ENCODE measurements around the gene EPX. TPM values are rescaled to one million over a fixed set of nuclear protein-coding genes. Genes with fewer than 3 reads are reported as not detected.
A peak's percentile ranks its signal among the peaks of the same experiment; 100 is the strongest.

Gene EPX
- polyA plus RNA-seq, 3 donors = not detected

DNA sequence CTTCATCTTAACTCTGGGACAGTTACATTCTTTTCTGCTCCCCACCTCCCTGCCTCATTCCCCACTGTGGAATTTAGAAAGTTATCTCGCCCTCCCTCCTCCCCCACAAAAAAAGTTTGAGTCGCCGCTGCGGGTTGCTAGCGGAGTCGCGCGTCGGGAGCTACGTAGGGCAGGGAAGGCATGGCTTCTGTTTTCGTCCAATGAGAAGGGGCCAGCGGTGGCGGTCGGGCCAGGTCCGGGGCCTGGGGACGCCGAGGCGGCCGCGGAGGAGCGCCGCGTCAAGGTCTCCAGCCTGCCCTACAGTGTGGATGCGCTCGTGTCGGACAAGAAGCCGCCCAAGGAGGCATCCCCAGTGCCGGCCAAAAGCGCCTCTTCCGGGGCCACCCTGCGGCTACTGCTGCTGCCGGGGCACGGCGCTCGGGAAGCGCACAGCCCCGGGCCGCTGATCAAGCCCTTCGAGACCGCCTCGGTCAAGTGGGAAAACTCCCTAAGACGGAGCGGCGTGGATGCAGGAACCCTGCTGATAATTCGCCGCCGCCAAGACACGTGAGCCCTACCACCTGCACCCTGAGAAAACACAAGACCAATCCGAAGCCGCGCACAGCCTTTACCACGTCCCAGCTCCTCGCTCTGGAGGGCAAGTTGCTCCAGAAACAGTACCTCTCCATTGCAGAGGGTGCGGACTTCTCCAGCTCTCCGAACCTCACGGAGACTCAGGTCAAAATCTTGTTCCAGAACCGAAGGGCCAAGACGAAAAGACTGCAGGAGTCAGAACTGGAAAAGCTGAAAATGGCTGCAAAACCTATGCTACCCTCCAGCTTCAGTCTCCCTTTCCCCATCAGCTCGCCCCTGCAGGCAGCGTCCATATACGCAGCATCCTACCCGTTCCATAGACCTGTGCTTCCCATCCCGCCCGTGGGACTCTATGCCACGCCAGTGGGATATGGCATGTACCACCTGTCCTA is 35.4 kb upstream of the EPX start:
- H3K79me2 ChIP-seq (ENCODE audit: insufficient read depth, low read length) = no peaks in the 10 kb centered on the region
- H3K9me3 Mint-ChIP-seq = peaks cover 0 to 3% (median 1%) of the 10 kb centered on the region in 7 donors
- DNase-seq = peak; percentile 14 to 25 (median 24)
- peaks cover 19 to 31% of the 10 kb centered on the region in 2 donors for H3K4me1 ChIP-seq (ENCODE audit: control insufficient read depth in 1 of 2, insufficient read depth in 2 of 2, low read length in 2 of 2)
- H3K4me3 Mint-ChIP-seq = peak overlapping the region; percentile 88 to 99
- H2AFZ ChIP-seq (ENCODE audit: insufficient read depth, low read depth, low read length, poor library complexity, severe bottlenecking) = peak overlapping the region; percentile 88
- no peaks in the 10 kb centered on the region for H3K36me3 ChIP-seq (replicated peaks in 1 of 2; ENCODE audit: control insufficient read depth in 1 of 2, insufficient read depth in 2 of 2, low read length in 2 of 2)
- WGBS (ENCODE audit: insufficient coverage) = under 1% methylated on average over 58 of the region's 65 CpGs
- peak overlapping the region; percentile 91 for H3K4me2 ChIP-seq (replicated peaks; ENCODE audit: extremely low read depth, low read length, poor library complexity, severe bottlenecking)
- TF ChIP-seq, protein P1, sequence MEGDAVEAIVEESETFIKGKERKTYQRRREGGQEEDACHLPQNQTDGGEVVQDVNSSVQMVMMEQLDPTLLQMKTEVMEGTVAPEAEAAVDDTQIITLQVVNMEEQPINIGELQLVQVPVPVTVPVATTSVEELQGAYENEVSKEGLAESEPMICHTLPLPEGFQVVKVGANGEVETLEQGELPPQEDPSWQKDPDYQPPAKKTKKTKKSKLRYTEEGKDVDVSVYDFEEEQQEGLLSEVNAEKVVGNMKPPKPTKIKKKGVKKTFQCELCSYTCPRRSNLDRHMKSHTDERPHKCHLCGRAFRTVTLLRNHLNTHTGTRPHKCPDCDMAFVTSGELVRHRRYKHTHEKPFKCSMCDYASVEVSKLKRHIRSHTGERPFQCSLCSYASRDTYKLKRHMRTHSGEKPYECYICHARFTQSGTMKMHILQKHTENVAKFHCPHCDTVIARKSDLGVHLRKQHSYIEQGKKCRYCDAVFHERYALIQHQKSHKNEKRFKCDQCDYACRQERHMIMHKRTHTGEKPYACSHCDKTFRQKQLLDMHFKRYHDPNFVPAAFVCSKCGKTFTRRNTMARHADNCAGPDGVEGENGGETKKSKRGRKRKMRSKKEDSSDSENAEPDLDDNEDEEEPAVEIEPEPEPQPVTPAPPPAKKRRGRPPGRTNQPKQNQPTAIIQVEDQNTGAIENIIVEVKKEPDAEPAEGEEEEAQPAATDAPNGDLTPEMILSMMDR (IDR thresholded peaks at IDR 0.05) = no peak
- H3K27me3 ChIP-seq (ENCODE audit: control insufficient read depth in 2 of 2, insufficient read depth in 2 of 2, low read length in 2 of 2) = peaks cover 4 to 21% of the 10 kb centered on the region in 2 donors
- peaks cover 23 to 32% (median 29%) of the 10 kb centered on the region in 3 donors for H3K27me3 Mint-ChIP-seq (ENCODE audit: low read depth in 3 of 3)
- H4K20me1 ChIP-seq (ENCODE audit: insufficient read depth, low read length) = no peaks in the 10 kb centered on the region
- peaks cover 33% of the 10 kb centered on the region for H3K4me1 Mint-ChIP-seq
- intact Hi-C loops (cut with micrococcal nuclease) = no loop called here
- H3K9ac ChIP-seq (ENCODE audit: insufficient read depth, low read length, poor library complexity, severe bottlenecking) = peak overlapping the region; percentile 59
- H3K27ac Mint-ChIP-seq = peak overlapping the region in 3 of 7 donors; percentile 13 to 72 (median 19)
- no peak overlapping the region for H3K27ac ChIP-seq (ENCODE audit: low read depth in 1 of 2, low read length in 2 of 2)
- no peaks in the 10 kb centered on the region for H3K9me3 ChIP-seq (replicated peaks in 1 of 2; ENCODE audit: control insufficient read depth in 1 of 2, insufficient read depth in 1 of 2, low read length in 2 of 2)
- peak overlapping the region; percentile 19 to 82 (median 46) for H3K4me3 ChIP-seq (replicated peaks in 1 of 3; ENCODE audit: low read depth in 2 of 3, low read length in 3 of 3)
- H3K36me3 Mint-ChIP-seq = peaks cover 0 to 6% of the 10 kb centered on the region in 2 donors

DNA sequence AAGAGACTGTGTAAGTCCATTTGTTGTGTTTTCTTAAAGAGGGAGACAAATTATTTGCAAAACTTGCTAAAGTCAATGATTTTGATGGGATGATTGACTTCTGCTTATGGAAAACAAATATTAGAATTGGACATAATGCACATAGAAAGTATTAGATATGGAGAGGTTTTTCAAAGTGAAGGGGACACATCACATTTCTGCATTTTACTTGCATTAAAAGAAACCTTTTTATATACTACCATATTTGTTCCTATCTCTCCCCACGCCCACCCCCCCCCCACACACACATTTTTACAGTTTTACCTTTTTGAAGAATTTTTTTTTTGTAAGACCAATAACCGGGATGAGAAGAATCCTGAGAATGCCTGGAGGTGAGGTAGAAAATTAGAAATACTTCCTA is 34.3 kb upstream of the EPX start:
- no peaks in the 10 kb centered on the region for H3K9me3 ChIP-seq (replicated peaks in 1 of 2; ENCODE audit: control insufficient read depth in 1 of 2, insufficient read depth in 1 of 2, low read length in 2 of 2)

More for the DNA sequence above, 34.3 kb upstream of the EPX start:
- no peaks in the 10 kb centered on the region for H3K79me2 ChIP-seq (ENCODE audit: insufficient read depth, low read length)
- no peak overlapping the region for H3K27ac ChIP-seq (ENCODE audit: low read depth in 1 of 2, low read length in 2 of 2)
- H2AFZ ChIP-seq (ENCODE audit: insufficient read depth, low read depth, low read length, poor library complexity, severe bottlenecking) = no peak overlapping the region
- Mint-ChIP-seq H3K4me1 (peaks cover 23% of the 10 kb centered on the region), H3K4me3 (no peak overlapping the region), H3K36me3 (peaks cover 0 to 6% of the 10 kb centered on the region in 2 donors), H3K9me3 (peaks cover 0 to 3% (median 0%) of the 10 kb centered on the region in 7 donors), H3K27ac (no peak overlapping the region), H3K27me3 (ENCODE audit: low read depth in 3 of 3) (peaks cover 24 to 35% (median 32%) of the 10 kb centered on the region in 3 donors)
- intact Hi-C loops (cut with micrococcal nuclease) = no loop called here
- TF ChIP-seq, protein P1 (IDR thresholded peaks at IDR 0.05) = no peak
- no peak overlapping the region for H3K9ac ChIP-seq (ENCODE audit: insufficient read depth, low read length, poor library complexity, severe bottlenecking)
- H3K27me3 ChIP-seq (ENCODE audit: control insufficient read depth in 2 of 2, insufficient read depth in 2 of 2, low read length in 2 of 2) = peaks cover 8 to 28% of the 10 kb centered on the region in 2 donors
- H3K4me1 ChIP-seq (ENCODE audit: control insufficient read depth in 1 of 2, insufficient read depth in 2 of 2, low read length in 2 of 2) = peaks cover 11 to 23% of the 10 kb centered on the region in 2 donors
- no peak overlapping the region for H3K4me2 ChIP-seq (replicated peaks; ENCODE audit: extremely low read depth, low read length, poor library complexity, severe bottlenecking)
- no peak for DNase-seq
- no peaks in the 10 kb centered on the region for H4K20me1 ChIP-seq (ENCODE audit: insufficient read depth, low read length)
- H3K4me3 ChIP-seq (replicated peaks in 1 of 3; ENCODE audit: low read depth in 2 of 3, low read length in 3 of 3) = no peak overlapping the region
- no peaks in the 10 kb centered on the region for H3K36me3 ChIP-seq (replicated peaks in 1 of 2; ENCODE audit: control insufficient read depth in 1 of 2, insufficient read depth in 2 of 2, low read length in 2 of 2)
- no CpG with 5 or more reads among the region's 2 CpGs for WGBS (ENCODE audit: insufficient coverage)

Measured in CD14-positive monocyte (primary cell).